Epidermal melanocyte (primary cell): ENCODE data around the gene SLC12A7.
A peak's percentile ranks its signal among the peaks of the same experiment; 100 is the strongest.

ENCODE experiments used
- DNase-seq: peaks from one replicate; pipeline ENCODE4 v3.0.0; 2011; ENCODE audit warnings: low spot score; ENCODE audit not compliant: insufficient read length

The SLC12A7 gene

GRCh38 chr5:1079961-1080360 is 31.9 kb downstream of the SLC12A7 start:
- no peak for DNase-seq

GRCh38 chr5:1079486-1079885 is 32.4 kb downstream of the SLC12A7 start:
- no peak for DNase-seq

DNA sequence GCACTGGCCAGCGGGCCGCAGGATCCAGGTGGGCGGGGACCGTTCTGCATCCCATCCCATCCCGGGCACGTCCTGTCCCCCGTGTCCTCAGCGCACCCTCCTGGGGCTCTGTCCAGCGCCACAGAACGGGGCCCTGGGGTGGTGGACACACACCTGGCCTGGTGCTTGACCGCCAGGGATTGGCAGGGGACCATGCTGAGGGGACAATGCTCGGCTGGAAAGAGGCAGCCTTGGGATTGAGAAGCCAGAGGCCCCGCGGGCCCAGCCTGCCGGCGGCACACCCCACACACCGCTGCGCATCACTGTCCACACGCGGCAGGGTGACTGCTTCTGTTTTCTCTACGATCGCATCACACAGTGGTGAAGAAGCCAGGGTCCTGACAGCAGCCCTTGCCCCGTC is 33.0 kb downstream of the SLC12A7 start:
- no peak for DNase-seq

DNA sequence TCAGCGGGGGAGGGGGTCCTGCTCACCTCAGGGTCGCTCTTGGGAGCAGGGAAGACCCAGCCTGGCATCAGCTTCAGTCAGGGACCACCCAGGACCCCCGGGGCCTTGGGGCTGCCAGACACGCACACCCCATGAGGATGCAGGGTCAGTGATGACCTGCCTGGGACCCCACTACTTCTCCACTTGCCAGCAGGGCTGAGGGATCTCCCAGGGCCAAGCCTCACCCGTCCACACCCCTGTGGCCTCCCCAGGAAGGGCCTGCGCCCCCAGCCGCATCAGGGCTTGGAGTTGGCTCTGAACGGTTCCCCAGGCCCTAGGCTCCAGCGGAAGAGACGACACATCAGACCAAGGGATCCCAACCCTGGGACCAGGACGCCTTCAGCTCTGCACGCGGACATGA is 33.7 kb downstream of the SLC12A7 start:
- DNase-seq: no peak

DNA sequence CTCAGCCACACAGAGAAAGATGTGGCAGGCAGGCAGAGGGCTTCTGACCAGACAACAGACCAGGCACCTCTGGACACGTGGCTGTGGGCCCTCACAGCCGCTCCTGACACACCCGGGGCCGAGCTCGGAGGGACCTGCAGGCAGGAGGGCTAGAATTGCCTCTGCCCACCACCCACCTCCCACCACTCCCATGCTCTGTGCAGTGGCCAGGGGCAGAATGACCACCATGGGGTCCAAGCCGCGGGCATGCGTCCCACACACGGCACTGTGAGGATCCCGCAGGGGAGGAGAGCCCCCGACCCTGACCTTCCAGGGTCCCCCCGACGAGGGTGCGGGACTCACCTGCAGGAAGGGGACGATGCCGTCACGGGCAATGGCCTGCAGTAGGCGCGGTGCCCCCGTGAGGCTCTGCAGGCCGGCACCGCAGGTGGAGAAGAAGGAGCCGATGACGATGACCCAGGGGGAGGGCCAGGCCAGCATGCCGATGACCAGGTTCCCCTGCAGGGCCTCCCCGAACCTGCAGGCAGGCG is 34.3 kb downstream of the SLC12A7 start:
- DNase-seq: no peak

GRCh38 chr5:1077026-1077425 is 34.8 kb downstream of the SLC12A7 start:
- DNase-seq: no peak

DNA sequence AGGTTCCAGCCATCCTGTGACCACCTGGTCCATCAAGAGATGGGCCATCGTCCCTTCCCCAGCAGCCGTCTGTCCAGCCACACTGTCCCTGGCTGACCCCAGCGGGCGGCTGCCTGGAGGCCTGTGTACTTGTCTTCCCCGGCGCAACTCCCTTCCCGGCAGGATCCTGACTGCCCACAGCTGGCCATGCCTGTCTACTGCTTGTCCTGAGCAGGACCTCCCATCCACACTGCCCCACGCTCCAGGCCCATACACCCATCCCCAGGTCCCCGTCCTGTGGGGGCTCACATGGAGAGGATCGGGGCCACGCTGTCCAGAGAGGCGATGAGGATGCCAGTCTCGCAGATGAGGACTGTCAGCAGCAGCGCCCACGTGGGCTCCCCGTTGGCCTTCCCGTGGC is 35.5 kb downstream of the SLC12A7 start:
- no peak for DNase-seq

GRCh38 chr5:1075931-1076330 is 35.9 kb downstream of the SLC12A7 start:
- DNase-seq: no peak

DNA sequence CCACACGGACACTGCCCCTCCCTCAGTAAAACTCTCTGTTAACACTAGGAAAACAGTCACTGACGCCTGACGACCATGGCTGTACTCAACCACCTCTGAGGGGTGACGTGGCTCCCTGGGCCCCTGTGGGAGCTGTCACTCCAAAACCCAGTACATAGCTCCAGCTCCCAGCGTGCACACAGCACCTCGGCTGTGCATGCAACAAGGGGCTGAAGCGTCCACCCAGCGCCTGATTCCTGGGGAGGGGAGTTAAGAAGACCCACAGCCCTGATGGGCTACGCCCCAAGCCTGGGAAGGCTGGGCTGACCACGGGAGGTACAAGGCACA is 36.3 kb downstream of the SLC12A7 start:
- DNase-seq: no peak

DNA sequence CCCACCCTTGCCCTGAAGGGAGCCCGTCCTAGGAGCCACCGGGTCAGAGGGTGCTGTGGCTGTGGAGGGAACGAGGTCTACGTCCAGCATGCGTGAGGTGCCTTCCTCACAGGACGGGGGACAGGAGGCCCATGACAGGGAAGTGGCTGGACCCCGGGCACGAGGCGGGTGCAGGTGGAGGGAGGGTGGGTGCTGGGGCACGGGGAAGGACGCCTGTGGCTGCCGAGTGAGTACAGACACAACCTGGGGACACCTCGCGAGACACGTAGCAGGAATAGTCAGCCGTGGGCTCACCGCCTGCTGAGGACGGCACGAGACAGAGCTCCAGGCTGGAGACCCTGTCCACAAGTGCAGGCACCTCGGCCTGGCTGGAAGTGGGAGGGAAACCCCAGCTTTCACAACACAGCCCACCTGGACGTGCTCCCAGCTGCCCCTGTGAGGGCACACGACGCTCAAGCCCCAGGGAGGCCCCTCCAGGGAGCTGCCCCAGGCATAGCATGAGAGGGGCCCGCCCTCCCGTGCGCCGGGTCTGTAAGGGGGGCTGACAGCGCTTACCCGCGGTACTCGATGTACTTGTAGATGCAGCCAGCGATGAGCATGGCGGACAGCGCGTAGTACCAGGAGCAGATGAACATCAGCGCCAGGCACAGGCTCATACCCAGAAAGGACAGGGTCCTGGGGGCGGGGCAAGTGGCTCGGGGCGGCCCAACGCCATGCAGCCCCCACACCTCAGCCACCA is 36.9 kb downstream of the SLC12A7 start:
- DNase-seq: no peak

DNA sequence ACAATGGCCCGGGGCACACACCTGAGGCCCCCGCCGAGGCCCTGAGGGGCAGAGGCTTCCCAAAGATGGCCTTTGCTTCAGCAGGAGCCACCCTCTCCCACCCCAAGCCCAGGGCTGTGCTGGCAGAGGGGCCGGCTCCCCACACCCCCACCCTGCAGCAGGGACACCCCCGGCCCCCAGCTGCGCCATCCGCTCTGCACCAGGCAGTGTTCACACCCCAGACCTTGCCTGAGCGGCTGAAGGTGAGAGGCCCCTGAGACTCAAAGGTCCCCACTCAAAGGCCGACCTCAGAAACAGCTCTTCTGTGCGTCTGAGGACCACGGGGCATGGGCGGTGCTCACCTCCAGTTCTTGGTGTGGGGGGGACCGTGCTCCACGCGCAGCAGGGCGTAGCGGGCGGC is 37.6 kb downstream of the SLC12A7 start:
- DNase-seq: no peak

GRCh38 chr5:1073239-1074102 is 38.4 kb downstream of the SLC12A7 start:
- no peak for DNase-seq

GRCh38 chr5:1069720-1070088 is 42.2 kb downstream of the SLC12A7 start:
- no peak for DNase-seq

DNA sequence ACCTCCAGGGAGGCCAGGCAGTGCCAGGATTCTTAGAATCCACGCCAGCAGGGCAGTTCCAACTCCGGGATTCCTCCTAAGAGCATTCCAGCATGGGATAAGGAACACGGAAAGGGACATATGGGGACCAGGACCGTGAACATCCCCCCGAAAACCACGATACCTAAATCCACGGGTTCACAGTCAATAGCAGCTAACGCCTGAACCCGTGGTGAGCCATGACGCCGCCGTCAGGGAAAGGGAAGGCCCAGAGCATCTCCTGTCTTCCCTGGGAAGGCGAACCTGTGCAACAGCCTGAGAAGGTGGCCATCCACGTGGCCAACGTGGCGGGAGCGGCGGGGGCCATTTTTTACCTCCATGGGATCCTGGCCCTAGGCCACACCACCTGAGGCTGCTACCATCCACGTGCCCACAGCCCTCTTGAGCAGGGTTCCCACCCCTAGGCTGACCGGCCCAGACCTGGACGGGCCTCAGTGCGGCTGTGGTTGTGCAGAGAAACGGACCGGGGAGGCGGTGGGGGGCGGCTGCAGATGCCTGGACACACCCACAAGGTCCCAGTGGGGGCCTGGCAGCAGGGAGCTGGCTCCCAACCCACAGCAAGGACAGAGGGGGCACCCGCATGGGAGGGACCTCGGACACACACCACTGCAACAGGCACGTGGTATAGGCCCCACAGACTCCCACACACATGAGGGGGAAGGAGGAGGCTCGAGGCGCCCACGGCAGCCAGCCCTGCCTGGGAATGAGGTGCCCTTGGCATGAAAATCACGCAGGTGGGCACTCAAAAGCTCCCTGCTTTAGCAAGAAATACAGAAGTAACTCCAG is 42.8 kb downstream of the SLC12A7 start:
- DNase-seq: no peak

DNA sequence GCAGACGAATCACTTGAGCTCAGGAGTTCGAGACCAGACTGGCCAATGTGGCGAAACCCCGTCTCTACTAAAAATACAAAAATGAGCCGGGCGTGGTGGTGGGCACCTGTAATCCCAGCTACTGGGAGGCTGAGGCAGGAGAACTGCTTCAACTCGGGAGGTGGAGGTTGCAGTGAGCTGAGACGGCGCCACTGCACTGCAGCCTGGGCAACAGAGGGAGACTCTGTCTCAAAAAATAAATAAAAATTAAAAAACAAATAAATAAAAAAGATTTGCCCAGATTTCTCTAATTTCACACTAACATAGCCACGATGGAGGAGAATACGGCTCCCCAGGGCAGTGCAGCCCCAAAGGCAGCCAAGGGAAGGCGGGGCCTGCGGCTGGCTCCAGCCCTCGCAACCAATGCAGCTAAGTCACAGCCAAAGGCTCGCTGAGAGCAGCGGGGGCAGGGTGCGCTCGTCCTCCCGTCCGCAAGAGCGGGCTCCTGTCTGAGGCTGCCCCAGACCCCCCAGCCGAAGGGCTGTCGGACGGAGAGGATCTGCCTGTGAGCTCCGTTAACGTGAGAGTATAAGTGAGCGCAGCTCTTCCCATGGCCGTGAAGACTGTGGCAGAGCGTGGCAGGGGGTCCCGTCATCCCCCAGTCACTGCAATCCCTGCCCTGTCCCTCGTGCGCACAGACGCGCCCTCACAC is 43.5 kb downstream of the SLC12A7 start:
- no peak for DNase-seq

DNA sequence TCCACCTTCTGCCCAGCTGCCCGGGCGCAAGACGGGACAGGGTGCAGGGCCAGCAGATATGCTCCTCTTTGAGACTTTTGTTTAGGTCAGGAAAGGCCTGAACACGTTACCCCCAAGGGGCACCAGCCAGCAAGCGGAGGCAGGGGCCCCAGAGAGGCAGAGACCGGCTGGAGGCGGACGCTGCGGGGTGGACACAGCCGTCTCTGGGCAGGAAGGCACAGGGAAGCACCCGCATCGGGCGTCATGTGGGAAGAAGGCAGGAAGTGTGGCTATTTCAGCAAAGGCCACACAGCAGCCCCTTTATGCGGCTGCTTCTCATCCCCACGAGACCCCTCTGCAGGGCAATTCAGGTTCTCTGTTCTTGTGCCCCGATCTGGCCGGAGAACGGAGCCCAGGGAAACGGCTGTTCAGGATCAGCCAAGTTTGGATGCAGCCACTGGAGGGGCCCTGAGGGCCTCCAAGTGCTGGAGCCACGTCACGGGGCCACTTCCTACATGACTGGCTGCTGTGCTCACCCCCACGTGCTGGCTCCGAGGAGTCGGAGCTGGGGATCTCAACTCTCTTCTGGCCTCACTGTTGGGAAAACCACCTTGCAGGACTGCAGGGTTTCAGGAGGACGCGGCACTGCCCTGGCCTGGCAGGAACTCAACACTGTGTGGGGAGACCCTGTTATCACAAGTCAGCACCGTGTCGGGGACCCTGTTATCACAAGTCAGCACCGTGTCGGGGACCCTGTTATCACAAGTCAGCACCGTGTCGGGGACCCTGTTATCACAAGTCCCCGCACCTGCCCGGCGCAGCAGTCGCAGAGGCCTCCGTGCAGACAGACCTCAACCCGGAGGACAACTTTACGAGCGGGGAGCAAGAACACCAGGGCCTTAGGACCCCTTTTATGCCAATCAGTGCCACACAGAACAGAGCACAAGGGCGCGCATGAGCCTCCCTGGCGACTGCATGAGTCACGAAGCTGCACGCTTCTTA is 44.4 kb downstream of the SLC12A7 start:
- DNase-seq: peak; percentile 67

DNA sequence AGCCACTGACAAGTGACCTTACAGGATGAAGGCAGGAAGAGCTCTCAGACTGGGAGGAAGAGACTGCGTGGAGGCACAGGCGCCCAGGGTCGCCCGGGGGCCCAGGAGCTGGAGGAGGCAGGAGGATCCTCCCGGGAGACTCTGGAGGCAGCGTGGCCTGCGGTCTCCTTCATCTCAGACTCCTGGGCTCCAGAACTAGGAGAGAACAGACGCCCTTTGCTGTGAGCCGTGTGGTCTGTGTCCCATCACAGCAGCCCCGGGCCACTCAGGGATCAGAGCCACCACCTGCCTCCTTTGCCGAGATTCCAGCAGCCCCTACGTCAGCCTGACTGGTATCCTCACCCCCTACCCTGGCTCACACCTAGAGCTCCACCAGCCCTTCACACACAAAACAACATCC is 45.2 kb downstream of the SLC12A7 start:
- DNase-seq: no peak

DNA sequence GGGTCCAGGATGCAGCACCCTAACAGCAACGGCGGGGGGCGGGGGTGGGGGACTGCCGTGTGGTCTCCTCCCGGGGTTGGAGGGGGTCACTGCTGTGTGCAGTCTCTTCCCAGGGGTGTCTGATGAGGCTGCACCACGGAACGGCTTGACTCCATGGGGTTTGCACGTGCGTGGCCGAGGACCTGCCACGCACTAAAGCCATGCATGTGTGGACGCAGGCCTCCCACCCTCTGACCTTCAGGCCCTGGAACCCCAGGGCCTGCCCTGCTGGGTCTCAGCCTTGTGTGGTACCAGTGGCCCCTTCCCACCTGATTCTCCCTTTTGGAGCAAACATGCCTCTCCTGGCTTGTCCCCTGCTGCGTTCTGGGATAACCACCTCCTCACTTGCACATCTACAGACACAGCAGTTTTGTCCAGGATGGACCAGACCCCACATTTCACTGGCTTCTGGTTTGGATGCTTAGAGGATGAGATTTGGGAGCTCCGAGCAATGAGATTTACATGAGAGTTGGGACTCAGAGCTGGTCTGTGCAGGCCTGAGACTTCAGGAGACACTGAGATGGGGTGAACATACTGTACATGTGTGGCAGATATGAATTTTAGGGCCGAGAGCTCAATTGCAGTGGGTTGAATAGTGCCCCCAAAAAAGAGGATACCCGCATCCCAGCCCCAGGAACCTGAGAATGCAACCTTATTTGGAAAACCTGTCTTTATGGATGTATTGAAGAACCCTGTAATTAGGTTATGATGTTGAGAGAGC is 45.8 kb downstream of the SLC12A7 start:
- no peak for DNase-seq

DNA sequence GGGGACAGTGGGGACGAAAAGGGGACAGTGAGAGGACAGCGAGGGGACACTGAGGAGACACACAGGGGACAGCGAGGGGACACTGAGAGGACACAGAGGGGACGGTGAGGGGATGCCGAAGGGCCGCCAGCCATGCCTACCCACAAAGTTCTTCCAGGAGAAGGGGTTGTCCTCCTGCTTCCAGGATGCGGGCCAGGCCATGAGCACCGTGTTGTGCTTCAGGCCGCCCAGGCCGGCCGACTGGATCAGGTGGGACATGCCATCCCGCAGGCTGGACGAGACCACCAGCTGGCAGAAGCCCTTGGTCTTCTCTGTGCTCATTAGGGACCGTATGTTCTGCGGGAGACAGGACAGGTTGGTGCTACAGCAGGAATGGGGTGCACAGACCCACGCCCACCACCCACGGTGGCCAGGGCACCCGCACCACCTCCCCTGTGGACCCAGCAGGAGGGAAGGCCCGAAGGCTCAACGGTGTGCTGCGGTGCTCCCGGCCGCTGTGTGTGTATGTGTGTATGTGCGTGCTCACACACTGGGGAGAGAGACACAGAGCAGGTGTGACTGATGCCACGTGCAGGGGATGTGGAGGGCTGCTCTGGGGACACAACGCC is 46.6 kb downstream of the SLC12A7 start:
- no peak for DNase-seq
